WTC11 (cell line): Measurements from ENCODE around the gene SAMM50.

Experiments
- ESRRA ChIP-seq: sonication (generic); formaldehyde crosslinking; IDR thresholded peaks from 2 replicates; pipeline ENCODE4 v1.8.1; 2022; ENCODE audit warnings: mild to moderate bottlenecking, missing genetic modification reagents, borderline replicate concordance
- JUN ChIP-seq: sonication (generic); formaldehyde crosslinking; IDR thresholded peaks from 2 replicates; pipeline ENCODE4 v1.8.0; 2023; ENCODE audit warnings: mild to moderate bottlenecking, missing genetic modification reagents
- TCF7 ChIP-seq: sonication (generic); formaldehyde crosslinking; IDR thresholded peaks from 2 replicates; pipeline ENCODE4 v1.8.0; 2022; ENCODE audit warnings: mild to moderate bottlenecking, low read depth, missing genetic modification reagents, moderate library complexity
- TF ChIP-seq, protein P1 (sequence below): sonication (generic); formaldehyde crosslinking; IDR thresholded peaks from 2 replicates; pipeline ENCODE4 v1.8.0; 2022; ENCODE audit warnings: mild to moderate bottlenecking, missing genetic modification reagents
- TF ChIP-seq, protein P2 (sequence below): fragments of 200-600 bp; IDR thresholded peaks from 2 replicates; pipeline ENCODE4 v1.8.0; 2022; ENCODE audit warnings: antibody characterized with exemption
- TF ChIP-seq, protein P3 (sequence below): sonication (generic); formaldehyde crosslinking; IDR thresholded peaks from 2 replicates; pipeline ENCODE4 v1.8.1; 2022; ENCODE audit warnings: missing genetic modification reagents, borderline replicate concordance
- TF ChIP-seq, protein P4 (sequence below): sonication (generic); formaldehyde crosslinking; IDR thresholded peaks from 2 replicates; pipeline ENCODE4 v1.8.1; 2022; ENCODE audit warnings: low read depth, mild to moderate bottlenecking, moderate library complexity, missing genetic modification reagents, borderline replicate concordance

DNA sequence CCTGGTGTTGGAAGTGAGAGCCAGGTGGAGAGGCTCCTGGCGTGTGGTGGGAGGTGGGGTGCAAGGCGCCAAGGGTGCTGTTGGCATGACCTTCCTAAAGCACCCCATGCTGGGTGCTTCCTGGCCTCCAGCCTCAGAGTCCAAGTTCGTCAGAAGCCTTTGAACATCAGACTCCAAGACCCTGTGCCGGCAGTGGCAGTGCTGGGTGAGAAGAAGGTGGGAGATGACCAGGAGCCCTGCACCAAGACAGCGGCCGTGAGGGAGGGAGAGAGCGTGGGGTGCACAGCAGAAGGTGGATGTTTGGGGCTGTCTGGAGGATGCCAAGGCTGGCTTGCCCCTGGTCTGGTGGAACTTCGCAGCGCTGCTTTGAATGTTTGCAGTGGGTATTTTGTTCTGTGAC is 39.2 kb downstream of the SAMM50 start:
- TF ChIP-seq, protein P1, sequence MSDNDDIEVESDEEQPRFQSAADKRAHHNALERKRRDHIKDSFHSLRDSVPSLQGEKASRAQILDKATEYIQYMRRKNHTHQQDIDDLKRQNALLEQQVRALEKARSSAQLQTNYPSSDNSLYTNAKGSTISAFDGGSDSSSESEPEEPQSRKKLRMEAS: no peak
- TF ChIP-seq, protein P2, sequence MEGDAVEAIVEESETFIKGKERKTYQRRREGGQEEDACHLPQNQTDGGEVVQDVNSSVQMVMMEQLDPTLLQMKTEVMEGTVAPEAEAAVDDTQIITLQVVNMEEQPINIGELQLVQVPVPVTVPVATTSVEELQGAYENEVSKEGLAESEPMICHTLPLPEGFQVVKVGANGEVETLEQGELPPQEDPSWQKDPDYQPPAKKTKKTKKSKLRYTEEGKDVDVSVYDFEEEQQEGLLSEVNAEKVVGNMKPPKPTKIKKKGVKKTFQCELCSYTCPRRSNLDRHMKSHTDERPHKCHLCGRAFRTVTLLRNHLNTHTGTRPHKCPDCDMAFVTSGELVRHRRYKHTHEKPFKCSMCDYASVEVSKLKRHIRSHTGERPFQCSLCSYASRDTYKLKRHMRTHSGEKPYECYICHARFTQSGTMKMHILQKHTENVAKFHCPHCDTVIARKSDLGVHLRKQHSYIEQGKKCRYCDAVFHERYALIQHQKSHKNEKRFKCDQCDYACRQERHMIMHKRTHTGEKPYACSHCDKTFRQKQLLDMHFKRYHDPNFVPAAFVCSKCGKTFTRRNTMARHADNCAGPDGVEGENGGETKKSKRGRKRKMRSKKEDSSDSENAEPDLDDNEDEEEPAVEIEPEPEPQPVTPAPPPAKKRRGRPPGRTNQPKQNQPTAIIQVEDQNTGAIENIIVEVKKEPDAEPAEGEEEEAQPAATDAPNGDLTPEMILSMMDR: no peak
- TF ChIP-seq, protein P3, sequence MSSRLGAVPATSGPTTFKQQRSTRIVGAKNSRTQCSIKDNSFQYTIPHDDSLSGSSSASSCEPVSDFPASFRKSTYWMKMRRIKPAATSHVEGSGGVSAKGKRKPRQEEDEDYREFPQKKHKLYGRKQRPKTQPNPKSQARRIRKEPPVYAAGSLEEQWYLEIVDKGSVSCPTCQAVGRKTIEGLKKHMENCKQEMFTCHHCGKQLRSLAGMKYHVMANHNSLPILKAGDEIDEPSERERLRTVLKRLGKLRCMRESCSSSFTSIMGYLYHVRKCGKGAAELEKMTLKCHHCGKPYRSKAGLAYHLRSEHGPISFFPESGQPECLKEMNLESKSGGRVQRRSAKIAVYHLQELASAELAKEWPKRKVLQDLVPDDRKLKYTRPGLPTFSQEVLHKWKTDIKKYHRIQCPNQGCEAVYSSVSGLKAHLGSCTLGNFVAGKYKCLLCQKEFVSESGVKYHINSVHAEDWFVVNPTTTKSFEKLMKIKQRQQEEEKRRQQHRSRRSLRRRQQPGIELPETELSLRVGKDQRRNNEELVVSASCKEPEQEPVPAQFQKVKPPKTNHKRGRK (CRISPR knock-in tag): no peak
- TF ChIP-seq, protein P4, sequence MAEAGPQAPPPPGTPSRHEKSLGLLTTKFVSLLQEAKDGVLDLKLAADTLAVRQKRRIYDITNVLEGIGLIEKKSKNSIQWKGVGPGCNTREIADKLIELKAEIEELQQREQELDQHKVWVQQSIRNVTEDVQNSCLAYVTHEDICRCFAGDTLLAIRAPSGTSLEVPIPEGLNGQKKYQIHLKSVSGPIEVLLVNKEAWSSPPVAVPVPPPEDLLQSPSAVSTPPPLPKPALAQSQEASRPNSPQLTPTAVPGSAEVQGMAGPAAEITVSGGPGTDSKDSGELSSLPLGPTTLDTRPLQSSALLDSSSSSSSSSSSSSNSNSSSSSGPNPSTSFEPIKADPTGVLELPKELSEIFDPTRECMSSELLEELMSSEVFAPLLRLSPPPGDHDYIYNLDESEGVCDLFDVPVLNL (CRISPR knock-in tag): no peak
- TF ChIP-seq JUN (CRISPR knock-in tag): no peak
- no peak for TF ChIP-seq TCF7 (CRISPR knock-in tag)
- TF ChIP-seq ESRRA (CRISPR knock-in tag): no peak
